ENCODE results near the gene LRRC37A. TPM values are rescaled to one million over a fixed set of nuclear protein-coding genes. Genes with fewer than 3 reads are reported as not detected.
"Not testable (repeated sequence)": the region's sequence is repeated elsewhere in the genome, so short reads cannot be mapped to it uniquely, and the experiment has no call there.

The LRRC37A gene
- total RNA-seq, 1 donor = 15.3 TPM

DNA sequence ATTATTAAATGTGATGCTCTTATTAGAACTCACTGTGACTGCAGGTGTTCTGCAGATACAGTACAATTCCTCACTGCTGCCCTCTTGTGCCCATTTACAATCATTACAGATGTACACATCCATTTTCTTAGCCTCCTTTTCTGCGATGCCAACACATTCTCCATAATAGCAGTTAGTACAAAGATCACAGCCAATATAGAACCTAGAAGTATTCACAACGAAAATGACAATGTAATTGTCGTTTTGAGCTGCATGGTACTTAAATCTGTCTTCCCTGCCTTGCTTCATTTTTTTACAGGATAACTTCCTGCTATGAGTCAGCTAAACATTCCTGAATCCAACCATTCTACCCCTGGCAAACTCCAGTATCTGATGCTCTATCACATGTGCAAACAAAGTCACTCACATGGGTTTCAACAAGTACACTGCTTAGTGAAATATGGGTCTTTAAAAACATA, 8.1 kb upstream of the LRRC37A start:
- DNase-seq (ENCODE audit: low read depth in 2 of 3, low spot score in 2 of 3) = peak; percentile 41 to 91 (median 65)

DNA sequence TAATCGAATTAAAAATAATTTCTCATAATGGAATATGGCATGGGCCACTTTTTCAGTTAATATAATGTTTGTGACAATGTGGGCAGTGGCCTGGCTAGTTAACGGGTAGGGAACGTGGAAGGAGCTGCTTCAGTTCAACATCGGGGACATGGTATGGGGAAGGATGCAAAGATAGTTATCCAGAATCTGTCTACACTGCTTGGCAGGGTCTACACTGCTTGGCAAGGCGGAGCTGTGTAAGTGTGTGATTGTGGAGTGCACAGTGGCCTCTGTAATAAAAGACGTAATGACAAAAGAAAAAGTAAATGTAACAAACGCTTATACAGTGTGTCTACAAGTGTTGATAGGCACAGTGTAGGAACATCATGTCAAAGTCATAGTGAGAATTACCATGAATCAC, 7.3 kb upstream of the LRRC37A start:
- not testable (repeated sequence) for DNase-seq (ENCODE audit: low read depth in 2 of 3, low spot score in 2 of 3)

DNA sequence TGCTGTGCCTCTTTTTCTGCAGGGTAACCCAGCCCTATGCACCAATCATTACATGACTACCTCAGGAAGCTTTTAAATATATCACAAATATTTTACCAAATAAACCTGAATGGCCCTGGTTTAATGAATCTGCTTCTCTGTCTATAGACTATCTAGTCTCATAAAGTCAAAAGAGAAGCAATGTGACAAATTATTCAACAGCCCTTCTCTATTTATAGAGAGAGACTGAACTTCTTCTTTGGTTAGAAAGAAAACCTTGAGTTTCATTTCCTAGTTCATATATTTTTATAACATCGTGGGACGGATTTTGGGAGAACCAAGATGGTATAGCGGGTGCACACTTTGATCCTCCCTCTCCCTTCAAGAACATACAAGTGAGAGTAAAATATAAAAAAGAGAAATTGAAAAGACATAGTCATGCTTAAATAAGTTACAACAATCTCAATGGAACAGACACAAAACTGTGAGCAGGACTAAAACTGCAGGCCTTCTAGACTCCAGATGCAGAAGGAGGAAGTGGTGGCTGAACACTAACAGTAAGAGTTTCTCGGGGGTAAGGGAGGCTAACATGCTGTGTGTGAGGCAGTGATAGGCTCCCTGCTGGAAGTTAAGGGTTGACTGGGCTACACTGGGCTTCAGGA, 3.9 kb upstream of the LRRC37A start:
- DNase-seq (ENCODE audit: low read depth in 2 of 3, low spot score in 2 of 3) = peak in 2 of 3 donors; percentile 42 to 94

DNA sequence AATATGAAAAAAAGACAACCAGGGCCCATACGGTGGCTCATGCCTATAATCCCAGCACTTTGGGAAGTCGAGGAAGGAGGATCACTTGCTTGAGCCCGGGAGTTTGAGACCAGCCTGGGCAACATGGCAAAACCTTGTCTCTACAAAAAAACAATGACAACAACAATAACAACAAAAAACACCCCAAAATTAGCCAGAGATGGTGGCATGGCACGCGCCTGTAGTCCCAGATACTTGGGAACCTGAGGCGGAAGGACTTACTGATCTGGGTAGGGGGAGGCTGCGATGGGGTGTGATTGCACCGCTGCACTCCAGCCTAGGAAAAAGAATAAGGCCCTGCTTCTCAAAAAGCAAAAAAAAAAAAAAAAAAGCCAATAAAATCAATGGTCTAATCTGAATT, 3.3 kb upstream of the LRRC37A start:
- not testable (repeated sequence) for DNase-seq (ENCODE audit: low read depth in 2 of 3, low spot score in 2 of 3)

DNA sequence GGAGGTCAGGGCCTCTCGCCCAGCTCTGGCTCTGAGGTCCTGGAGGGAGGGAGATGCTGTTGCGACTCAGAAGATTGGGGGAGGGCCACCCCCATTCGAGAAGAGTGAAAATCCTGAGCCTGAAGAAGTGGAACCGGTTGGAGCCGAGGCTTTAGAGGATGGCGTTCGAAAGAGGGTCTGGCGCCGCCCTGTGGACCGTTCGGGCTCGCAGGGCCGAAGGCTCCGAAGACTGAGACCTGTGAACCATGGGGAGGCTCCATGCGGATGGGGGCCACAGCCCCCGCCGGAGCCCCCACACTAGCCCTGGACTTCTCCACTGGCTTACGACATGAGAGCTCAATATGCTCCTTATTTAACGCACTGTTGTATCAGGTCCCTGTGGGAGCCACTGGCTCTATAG, 46.3 kb downstream of the LRRC37A start:
- DNase-seq (ENCODE audit: low read depth in 2 of 3, low spot score in 2 of 3) = not testable (repeated sequence)

DNA sequence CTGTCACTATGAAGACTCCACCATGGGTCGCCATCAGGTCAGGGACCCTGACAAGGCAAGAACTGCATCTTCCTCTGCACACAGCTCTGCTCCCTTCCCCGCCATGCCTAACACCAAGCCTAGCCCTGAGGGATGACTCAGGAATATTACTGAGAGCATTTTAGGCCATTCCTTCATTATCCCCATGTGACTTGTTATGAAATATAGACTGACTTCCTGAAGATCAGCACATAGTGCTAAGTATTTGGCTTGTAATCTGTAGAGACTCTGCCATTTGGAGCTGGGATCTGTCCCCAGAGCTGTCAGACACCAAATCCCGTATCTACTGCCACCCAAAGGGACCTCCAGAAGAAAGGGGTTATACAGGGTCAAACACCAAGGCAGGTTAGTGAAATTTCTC, 47.2 kb downstream of the LRRC37A start:
- not testable (repeated sequence) for DNase-seq (ENCODE audit: low read depth in 2 of 3, low spot score in 2 of 3)

DNA sequence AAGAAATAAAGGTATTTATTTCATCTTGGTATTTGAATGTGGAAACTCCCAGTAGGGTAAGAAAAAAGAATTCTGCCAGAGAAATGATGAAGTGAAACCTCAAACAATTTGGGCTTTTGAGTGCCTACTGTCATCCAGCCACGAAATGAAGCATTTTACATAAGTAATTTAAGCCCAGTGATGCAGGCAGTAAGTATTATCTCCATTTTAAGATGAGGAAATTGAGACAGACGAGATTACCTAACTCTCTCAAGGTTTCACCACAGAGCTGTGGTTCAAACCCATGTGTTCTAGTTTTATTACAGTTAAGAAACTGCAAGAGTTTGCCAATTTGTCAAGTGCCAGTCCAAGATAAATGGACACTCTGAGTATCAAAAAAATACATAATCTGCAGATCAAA, 53.4 kb downstream of the LRRC37A start:
- DNase-seq (ENCODE audit: low read depth in 2 of 3, low spot score in 2 of 3) = not testable (repeated sequence)

DNA sequence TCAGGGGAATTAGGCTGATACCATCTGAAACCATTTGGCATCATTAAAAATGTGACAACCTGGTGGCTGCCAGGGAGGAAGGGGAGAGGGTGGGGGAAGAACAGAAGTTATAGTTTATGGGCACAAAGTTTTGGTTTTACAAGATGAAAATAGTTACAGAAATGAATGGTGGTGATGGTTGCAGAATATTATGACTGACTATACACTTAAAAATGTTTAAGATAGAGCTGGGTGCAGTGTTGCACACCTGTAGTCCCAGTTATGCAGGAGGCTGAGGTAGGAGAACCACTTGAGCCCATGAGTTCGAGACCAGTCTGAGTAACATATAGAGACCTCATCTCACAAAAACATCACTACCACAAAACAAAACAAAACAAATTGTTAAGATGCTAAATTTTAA, 54.1 kb downstream of the LRRC37A start:
- DNase-seq (ENCODE audit: low read depth in 2 of 3, low spot score in 2 of 3) = not testable (repeated sequence)

DNA sequence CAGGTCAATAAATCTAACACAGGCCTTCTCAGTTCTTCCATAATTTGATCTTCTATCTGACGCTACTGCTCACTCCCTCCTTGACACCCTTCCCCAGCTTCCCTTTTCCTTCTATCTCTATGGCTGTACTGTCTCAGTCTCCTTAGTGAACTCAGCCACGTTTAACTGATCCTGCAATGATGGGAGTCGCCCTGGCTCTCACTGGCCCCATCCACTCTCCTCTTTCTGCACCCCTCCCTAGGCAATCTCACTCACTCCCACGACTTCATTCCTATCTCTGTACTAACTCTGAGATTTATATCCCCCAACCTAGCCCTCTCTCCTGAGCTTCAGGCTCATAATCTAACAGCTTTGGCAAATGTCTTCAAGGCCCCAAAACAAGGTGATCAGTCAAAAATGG, 58.9 kb downstream of the LRRC37A start:
- DNase-seq (ENCODE audit: low read depth in 2 of 3, low spot score in 2 of 3) = not testable (repeated sequence)

DNA sequence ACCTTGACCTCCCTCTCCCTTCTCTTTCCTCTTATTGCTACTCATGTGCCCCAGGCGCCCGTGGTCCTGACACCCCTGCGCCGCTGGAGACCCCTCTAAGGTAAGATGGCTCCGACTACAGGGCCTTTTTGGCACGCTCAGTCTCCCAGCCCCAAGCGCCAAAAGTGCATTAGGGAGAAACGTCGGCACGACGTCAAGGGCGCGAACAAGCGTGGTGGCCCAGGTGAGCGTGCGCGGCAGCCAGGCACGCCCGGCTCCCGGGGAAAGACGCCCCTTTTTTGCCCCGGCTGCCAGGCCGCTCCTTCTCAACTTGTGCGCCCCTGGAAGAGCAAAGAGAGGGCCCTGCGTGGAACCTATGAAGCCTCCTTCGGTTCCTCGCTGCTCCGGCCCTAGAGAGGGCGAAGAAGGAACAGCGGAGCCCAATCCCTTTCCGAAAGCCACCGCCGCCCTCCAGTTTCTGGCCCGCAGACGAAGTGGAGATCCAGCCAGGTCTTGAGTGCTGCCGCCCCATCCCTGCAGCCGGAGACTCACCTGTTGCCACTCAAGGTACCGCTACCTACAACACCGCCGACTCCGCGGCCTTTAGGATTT, 66.3 kb downstream of the LRRC37A start:
- not testable (repeated sequence) for DNase-seq (ENCODE audit: low read depth in 2 of 3, low spot score in 2 of 3)

DNA sequence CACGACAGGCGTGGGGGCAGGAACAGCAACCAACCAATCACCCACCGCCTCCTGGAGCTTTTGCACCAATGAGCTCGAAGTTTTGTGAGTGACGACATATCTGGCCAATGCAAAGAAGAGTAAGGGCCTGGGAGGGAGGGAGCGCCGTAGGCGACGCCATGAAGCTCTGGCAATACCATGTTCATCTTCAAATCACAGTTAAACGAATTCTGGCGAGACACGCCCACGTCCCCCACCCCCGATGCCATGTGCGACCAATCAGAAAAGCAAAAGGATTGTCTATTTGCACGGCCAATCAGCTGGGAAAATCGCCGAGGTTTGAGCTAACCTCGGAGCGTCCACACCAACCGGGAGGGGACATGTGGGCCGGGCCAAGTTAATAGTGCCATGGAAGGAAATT, 66.8 kb downstream of the LRRC37A start, which contains the start of gene ARL17B:
TSS of gene ARL17B (minus strand) at position 12 of the 400 bp plus-strand sequence. CDS start 3,369 bp downstream, outside the sequence.
- not testable (repeated sequence) for DNase-seq (ENCODE audit: low read depth in 2 of 3, low spot score in 2 of 3)

DNA sequence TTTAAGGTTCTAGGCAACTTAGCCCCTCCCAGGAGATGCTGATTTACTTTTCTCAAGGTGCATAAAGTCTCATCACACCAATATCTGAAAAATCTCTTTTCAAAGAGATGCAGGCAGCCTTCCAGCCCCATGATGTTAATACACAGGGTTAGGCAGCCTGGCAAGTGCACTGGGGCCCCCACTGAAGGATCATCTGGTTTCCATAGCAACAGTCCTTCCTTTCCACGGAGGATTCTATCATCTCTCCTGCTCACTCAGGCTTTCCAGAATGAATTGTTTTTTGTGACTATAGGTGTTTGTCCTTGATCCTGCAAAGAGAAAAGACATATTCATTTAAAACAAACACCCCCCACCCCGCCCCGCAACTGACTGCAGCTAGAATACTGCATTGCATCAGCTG, 72.6 kb downstream of the LRRC37A start:
- DNase-seq (ENCODE audit: low read depth in 2 of 3, low spot score in 2 of 3) = not testable (repeated sequence)

DNA sequence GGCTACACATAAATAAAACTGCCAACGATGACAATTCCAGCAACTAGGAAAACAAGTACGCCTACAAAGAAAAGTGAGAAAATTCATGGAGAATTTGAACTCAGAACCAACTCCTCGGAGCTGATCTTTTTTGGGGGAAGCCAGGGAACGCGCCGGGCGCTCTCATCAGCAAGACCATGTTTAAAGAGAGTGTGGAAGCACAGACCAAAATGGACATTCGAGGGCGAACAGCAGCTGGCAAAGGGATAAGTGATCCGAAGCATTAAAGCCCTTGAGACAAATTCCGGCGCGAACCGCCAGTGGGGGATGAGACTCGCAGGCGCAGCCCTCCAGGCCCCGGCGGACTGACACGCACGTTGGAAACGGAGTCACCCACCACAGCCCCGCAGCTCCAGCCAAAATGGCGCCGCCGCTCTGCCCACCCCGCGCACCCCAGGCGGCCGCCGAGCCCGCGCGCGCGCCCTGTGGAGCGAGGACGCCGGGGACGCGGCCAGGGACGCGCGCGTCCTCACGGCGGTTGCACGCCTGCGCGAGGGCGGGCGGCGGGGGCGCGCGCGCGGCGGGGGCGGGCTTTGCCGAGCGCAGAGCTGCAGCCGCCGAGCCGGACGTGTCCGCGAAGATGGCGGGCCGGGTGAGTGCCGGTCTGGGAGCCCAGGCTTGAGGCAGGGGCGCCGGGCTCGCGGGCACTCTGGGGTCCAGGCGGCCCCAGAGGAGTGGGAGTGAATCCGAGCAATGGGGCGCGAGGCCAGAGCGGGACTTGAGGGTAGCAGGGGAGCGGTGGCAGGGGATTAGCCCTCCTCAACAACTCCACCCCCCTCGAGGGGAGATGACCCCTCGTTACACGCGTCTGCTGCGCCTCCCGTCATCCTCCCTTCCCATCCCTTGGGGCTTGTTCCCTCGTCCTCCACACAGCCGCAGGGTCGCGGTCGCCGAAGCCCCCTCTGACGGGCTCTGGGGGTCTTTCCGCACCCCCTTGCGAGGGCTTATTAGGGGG, 77.6 kb downstream of the LRRC37A start:
- not testable (repeated sequence) for DNase-seq (ENCODE audit: low read depth in 2 of 3, low spot score in 2 of 3)

DNA sequence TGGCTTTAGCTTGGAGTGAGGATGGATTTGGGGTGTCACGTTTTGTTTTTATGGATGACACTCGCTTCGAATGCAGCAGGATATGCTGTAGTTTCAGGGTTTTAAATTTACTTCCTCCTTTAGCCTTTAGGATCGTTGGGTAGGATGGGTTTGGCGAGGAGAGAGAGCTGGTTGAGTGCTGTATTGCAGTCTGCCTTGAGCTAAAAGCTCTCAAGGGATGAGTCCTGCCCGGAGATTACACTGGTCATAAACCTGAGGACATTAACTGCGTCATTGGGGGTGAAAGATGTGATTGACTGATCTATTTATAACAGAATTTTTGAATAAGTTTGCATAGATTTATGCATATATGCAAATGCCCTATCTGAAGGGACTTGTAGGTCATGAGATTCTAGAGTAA, 78.5 kb downstream of the LRRC37A start:
- DNase-seq (ENCODE audit: low read depth in 2 of 3, low spot score in 2 of 3) = not testable (repeated sequence)

DNA sequence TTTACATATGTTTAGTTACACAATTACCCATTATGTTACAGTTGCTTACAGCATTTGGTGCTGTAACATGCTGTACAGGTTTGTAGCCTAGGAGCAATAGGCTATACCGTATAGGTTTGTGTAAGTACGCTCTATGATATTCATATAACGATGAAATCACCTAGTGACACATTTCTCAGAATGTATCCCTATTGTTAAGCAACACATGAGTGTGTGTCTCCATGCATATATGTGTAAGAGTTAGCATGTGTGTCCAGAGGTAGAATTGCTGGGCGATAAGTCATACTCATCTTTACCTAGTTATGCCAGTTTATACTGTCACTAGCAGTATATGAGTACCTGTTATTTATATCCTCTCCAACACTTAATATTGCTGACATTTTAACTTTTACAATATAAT, 88.2 kb downstream of the LRRC37A start:
- DNase-seq (ENCODE audit: low read depth in 2 of 3, low spot score in 2 of 3) = not testable (repeated sequence)

DNA sequence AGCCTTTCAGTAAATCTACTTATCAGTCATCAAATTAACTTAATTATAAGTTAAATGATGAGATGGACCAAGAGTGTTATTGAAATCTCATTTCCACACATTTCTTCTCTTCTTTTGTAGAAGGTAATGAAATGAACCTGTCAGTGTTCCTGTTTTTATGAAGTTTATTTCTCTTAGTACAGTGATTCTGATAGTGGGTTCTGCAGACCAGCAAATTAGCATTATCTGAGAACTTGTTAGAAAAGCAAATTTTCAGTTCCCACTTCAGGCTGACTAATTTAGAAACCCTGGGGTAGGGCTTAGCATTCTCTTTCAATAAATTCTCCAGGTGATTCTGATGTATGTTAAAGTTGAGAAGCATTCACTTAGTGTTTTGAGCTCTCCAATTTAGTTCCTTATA, 90.6 kb downstream of the LRRC37A start:
- DNase-seq (ENCODE audit: low read depth in 2 of 3, low spot score in 2 of 3) = not testable (repeated sequence)

Small RNA genes within 50 kb of the gene (small RNA-seq; reads per million reads assigned to genes)
- gene RN7SL656P = not detected

Other genes starting within 250 kb of the LRRC37A start
- 140 TPM for gene KANSL1, start 101.7 kb upstream of the LRRC37A start, total RNA-seq
- gene ARL17B, start 66.6 kb downstream of the LRRC37A start, total RNA-seq = 6.2 TPM
- 15.1 TPM for gene LRRC37A2, start 217.3 kb downstream of the LRRC37A start, total RNA-seq